HG02798 (cell line): ENCODE data around the gene SDCCAG8.
A peak's percentile ranks its signal among the peaks of the same experiment; 100 is the strongest.
"Not testable (repeated sequence)": the region's sequence is repeated elsewhere in the genome, so short reads cannot be mapped to it uniquely, and the experiment has no call there.

ENCODE experiments used
- ATAC-seq: cut with Tn5 transposase; IDR thresholded peaks from one replicate; pipeline ENCODE4 v1.9.1; 2021; ENCODE audit warnings: mild to moderate bottlenecking; ENCODE audit not compliant: unreplicated experiment, poor library complexity

The SDCCAG8 gene

DNA sequence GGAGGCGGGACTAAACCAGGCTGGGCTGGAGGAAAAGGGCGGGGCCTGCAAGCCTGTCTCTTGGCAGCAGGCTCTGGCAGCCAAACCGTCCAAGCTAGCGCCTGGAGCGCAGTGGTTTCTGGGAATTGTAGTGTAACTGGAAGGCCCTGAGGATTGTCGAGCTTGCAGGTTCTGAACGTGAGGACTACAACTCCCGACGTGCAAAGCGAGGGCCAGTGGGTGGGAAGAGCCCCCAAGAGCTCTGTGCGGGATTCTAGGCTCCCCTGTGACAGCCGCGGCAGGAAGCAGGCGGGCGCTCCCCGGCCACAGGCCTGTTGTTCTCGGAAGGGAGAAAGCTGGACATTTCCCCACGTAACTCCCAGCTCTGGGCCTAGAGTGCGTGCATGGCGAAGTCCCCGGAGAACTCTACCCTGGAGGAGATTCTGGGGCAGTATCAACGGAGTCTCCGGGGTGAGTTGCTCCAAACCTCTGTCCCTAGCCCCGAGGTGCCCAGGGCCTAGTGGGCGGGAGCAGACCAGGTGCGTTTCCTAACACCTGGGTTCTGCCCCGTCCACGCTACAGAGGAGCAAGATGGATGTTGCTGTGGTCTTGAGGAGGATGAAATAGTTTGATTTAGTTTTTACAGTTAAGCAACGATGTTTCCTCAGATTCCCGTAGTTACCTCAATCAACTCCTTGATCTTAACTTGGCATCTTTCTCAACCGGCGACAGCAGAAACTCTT is at the start of gene SDCCAG8:
Gene SDCCAG8, plus strand, starts transcription at position 251 of the 722 bp plus-strand sequence. Its CDS starts 133 bp downstream, at position 384.
- ATAC-seq = peak; percentile 76

DNA sequence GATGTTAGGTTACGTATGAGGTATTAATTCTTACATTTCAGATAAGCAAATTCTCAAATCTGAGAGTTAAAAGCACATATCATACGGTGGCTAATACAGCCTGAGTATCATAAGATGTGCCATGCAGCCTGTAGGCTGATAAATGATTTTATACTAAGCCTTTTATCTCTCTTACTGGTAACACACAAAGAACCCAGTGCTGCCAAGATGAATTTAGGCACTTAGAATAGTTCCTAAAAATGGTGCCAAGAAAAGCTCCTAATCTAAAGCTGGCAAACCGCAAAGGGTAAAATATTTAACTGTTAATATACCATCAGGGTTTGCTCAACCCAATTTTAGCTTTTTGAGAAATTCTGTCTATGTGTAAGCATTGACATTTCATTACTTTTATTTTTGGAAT is 43.9 kb upstream of the SDCCAG8 start:
- ATAC-seq = not testable (repeated sequence)

DNA sequence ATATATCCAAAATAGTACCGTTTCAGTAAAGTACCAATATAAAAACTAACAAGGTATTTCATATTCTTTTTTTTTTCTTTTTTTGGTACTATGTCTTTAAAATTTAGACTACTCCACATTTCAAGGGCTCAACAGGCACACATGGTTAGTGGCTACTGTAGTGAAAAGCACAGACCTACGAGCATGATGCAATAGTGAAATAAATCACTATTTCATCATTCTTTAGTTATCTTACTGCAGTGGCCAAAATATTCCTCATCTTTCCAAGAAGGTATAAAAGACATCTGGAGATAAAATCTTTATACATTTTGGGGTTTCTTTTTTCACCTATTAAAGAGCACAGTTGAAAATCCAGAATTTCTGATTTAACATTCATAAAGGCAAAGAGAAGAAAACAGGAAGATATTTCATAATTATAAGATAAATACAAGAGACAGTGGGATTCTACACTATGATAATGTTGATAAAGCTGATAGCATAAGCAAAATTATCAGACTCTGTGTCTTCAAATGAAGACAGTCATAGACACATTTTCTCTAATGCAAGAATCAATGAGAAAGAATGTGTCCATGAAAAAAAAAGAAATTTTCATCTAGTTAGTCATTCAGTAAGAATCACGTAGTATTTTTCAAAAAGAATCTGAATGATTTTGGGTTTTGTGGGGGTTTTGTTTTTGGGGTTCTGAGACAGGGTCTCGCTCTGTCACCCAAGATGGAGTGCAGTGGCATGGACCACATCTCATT is 42.6 kb upstream of the SDCCAG8 start:
- ATAC-seq = no peak

DNA sequence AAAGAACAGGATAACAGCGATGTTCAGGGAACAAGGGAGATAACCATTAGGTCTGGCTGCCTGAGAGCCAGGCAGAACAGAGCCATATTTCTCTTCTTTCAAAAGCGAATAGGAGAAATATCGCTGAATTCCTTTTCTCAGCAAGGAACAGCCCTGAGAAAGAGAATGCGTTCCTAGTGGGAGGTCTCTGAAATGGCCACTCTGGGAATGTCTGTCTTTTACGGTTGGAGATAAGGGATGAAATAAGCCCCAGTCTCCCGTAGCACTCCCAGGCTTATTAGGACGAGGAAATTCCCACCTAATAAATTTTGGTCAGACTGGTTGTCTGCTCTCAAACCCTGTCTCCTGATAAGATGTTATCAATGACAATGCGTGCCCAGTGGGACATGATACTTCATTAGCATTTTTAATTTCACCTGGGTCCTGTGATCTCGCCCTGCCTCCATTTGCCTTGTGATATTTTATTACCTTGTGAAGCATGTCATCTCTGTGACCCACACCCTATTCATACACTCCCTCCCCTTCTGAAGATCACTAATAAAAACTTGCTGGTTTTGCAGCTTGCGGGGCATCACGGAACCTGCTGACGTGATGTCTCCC is 40.5 kb upstream of the SDCCAG8 start:
- ATAC-seq = not testable (repeated sequence)

DNA sequence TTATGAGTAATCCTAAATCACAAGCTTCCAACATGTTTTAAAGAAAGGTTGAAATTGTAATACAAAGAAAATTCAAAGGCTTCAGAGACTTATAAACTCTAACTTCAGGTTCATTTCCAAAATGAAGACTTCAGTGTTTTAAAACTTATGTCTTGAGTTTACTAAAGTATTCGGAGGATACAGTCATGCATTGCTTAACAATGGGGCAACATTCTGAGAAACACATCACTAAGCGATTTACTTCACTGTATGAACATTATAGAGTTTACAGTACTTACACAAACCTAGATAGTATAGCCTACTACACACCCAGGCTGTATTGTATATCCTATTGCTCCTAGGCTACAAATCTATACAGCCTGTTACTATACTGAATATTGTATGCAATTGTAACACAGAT is 39.1 kb upstream of the SDCCAG8 start:
- ATAC-seq = no peak

DNA sequence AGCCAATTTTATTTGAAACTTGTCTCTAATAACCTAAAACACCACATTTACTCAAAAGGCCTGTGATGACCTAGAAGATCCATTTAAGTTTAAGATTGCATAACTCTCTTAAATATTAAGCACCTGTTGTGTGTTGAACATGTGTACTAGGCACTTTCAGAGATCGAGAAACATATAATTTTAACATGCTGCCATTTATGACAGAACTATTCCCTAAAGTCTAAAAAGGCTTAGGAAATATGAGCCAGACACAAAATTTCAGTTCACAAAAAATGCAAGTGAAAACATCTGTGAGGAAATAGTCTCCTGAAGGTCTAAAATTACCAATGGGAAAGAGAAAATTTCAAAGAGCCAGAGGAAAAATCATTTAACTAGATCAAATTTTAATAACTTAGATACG is 38.5 kb upstream of the SDCCAG8 start:
- no peak for ATAC-seq

DNA sequence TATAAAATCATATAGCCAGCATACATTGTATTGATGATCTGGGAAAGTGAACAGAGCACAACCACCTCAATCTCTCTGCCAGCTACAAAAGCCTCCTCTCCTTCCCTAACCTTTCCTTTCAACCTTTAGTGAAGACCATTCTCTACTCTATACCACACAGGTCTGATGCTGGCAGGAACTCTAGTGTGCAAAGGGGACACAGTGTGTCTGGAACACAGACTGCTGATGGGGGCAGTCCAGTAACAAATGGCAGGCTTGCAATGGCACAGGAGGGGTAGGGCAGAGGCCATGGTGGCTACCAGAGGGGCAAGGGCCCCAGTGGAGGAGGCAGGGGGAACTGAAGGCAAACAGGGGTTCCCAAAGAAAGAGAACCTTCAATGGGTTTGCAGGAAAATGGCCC is 37.8 kb upstream of the SDCCAG8 start:
- no peak for ATAC-seq

DNA sequence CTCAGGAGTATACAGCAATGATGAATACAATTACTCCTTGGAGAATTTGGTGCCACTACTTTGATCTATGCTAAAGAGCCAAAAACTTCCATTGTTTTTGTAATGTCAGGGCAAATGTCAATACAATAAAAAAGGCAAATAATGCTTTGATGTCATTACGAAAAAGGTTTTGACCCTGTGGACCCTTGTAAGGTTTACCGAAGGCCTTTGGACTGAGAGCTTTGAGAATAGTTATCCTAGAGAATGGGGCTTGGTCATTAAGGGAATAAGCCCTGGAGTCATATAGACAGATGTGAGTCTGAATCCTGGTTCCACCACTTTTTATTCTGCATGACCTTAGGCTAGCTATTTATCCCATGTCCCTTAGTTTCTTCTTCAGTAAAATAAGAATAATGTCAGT is 28.2 kb upstream of the SDCCAG8 start:
- no peak for ATAC-seq

DNA sequence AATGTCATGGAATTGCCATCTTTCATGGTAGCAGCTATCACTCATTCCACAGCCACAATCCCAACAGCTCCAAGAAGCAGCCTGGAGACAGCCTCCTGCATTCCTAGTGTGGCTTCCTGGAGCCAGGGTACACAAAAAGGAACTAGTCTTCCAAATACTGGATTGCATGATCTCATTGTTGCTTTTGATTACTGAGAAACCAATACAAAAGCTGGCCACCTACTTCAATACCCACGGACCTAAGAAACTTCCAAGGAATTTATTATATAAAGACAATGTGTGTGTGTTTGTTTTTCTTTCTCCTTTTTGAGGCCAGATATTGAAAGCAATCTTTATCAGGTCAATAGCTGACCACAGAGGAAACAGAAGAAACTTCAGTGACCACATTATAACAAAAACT is 26.3 kb upstream of the SDCCAG8 start:
- no peak for ATAC-seq

DNA sequence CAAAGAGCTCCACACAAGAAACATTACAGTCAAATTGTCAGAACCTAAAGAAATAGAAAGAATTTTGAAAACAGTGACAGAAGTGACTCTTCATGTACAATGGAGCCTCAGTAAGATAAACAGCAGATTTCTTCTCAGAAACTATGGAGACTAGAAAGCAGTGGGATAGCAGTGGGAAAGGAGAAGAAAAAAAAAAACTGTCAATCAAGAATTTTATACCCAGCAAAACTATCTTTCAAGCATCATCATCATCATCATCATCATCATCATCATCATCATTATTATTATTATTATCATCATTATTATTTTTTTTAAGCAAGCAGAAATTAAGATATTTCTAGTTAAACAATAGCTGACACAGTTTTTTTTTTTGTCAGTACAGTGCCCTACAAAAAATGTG is 24.9 kb upstream of the SDCCAG8 start:
- no peak for ATAC-seq

DNA sequence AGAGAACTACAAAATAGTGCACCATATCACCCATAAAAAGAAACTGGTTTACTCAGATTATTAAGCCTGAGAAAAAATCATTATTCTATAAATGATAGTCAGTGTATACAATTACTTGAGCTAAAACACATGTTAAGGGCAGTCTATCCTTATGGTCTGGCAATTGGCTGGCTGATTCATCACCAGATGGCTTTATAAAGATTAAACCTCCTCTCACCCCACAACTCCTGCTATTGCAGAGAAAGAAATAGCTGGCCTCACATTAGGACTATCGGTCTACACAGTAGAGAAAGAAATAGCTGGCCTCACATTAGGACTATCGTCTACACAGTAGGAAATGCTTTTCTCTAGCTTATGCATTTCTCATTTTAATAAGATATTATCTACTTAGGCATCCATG is 21.9 kb upstream of the SDCCAG8 start:
- no peak for ATAC-seq

DNA sequence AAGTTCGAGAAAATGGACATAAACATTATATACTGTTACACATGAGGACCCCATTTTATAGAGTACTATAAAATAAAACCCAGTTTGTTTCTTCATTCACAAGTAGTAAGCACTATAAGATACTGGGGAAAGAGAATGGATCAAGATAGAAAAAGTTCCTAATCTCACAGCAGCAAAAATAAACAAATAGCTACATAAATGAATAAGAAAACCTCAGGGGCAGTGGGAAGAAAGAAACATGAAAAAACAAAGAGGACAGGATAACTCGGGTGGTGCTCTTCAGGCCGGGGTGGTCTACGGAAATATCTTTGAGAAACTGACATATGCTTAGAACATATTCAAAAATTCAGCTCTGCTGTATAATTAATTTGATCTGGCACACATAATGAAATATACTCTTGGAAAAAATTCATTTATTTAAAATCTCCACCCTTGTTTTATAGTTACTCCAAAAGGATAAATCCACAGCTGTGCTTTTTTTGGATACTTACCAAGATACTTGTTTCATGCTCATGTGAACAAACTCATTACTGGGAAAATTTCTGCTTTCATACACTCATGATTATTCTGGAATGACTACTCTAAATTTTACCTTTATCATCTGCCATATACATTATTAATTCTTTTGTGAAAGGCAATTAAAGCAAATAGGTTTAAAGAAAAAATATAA is 20.7 kb upstream of the SDCCAG8 start:
- no peak for ATAC-seq

DNA sequence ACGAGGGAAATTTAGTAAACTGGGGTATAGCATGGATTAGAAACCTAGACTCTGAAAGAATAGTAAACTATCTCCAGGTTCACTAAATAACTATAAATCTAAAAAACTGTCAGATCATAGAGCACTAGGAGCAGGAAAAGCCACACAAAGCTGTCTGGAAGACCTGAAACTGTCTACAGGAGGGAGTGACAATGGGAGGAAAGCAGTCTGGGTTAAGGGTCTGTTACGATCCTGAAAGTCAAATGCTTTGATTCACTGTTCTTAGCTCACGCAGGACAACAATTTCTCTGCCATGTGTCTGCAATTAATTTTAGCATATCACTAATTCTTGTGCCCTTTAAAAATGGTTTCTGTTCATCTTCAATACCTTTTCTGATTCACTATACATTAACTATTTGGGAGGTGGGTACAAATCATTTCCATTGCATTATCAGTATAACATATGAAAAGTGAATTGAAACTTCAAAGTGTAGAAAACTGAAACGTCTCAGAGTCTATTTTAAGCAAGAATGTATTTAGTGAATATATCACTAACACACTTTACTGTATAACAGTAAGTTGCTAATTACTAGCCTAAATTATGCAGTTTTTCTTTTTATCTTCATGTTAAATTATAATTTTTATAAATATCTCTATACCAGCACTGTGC is 19.1 kb upstream of the SDCCAG8 start:
- peak; percentile 42 for ATAC-seq

DNA sequence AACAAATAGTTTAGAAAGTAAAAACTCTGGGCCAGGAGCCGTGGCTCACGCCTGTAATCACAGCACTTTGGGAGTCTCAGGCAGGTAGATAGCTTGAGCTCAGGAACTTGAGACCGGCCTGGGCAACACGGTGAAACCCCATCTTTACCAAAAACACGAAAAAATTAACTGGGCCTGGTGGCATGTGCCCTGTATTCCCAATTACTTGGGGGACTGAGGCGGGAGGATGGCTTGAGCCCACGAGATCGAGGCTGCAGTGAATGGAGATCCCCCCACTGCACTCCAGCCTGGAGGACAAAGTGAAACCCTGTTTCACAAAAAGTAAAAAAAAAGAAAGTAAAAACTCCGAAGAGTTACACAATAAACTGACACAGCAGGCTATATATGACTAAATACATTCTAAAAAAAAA is 11.4 kb upstream of the SDCCAG8 start:
- ATAC-seq = peak; percentile 80

DNA sequence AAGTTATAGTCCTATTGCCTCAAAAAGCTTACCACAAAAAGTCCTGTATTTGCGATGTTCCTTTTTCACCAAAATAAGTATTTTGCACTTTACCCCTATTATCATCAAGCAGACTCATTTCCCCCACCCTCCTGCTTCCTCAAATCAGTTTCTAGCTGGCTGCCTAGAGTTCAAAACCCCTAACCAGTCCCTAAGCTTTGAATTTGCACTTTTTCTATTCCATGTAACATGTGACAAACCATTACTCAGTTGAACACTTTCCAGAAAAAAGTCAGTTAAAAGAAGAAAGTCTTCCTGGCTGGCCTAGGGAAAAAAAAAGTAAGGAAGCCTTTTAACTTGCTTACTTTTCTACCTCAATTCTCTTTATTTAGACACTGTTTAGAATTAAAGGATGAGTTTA is 8.9 kb upstream of the SDCCAG8 start:
- no peak for ATAC-seq

DNA sequence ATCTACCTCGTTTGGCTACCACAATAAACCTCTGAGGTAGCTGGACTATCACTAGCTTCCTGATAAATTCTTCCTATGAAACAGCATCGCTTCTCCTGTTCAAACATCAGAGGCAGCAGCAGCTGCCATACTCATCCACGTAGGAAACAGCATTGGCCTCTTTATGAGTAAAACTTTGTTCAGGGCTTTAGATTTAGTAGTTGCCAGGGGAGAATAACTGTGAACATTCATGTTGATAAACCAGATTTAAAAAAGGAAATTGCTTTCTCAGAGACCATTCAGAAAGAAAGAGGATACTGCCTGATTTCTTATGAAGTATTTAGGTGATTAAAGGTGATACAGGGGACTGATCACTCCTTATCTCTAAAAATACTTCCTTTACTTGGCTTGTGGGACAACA is 7.9 kb upstream of the SDCCAG8 start:
- ATAC-seq = no peak

DNA sequence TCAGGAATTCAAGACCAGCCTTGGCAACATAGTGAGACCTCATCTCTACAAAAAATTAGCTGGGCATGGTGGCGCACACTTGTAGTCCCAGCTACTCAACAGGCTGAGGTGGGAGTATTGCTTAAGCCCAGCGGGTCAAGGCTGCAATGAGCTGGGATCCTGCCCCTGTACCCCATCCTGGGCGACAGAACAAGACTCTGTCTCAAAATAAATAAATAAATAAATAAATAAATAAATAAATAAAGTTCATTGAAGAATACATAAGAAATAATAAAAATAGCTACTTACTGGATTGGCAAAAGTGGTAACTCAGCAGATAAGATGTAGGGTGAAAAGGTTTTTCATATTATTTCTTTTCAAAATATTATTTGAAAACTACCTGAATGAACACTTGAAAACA is 6.6 kb upstream of the SDCCAG8 start:
- ATAC-seq = no peak

DNA sequence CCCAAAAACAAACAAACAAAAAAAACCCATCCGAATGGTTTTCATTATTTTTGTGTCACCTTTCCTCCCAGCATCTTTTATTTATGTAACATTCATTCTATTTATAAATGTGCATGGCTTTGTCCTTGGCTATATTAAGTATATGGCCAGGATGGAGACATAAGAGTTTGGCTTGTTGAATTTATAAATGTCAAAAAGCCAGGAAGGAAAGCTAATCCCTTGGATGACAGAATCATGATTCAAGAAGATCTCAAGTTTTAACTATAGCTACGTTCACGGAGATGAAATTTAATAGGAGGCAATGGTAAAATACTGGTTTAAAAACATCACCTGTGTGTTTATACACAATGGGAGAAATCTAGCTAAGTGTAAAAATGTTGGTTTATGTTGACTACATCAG is 5.7 kb upstream of the SDCCAG8 start:
- no peak for ATAC-seq

DNA sequence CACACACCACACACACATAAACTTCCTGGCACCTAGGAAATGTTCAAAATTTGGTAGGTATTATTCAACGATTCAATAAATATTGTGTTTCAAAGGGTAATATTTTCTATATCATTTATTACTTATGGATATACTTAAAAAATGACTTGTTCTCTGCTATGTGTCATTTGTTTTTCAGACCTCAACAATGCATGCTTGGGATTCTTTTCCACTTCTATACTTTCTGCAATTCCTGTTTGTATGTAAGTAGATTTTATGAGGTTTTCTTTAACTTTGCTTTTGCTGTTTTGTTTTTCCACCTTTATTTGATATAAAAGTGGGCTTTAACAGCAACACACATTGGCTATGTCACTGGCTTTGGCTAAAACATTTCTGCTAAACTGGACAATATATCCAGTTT is 4.3 kb upstream of the SDCCAG8 start:
- no peak for ATAC-seq

DNA sequence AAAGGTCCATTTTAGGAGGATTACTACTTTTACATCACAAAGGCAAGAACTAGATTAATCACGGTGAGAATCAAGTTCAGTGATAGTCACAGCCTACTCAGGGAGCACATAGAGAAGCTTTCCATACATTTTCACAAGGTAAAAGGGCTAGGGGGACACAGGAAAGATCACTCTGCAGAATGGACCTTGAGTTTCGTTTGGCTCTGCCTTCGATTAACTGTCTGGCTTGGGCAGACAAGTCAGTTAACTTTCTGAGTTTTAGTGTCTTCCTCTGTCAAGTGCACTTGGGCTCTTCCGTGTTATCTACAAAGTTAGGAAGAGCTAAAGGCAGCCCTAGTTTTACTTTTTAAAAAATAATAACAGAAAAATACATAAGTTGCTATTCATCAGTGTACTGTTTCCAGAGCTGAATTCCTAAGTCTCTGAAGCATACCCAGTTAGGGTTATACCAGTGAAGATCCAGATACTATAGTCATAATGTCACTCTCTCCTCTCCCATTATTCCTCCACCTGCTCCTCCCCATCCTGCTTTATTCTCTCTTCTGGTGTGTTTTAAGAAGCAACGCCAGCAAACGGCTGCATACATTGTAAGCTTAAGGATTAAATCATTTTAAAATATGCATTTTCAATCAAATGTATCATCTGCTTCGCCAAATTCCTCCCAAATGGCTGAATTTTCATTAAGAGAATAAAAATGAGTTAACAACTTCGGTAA is 2.5 kb upstream of the SDCCAG8 start:
- ATAC-seq = no peak
